ENCODE measurements around the gene CREB3L2.

DNA sequence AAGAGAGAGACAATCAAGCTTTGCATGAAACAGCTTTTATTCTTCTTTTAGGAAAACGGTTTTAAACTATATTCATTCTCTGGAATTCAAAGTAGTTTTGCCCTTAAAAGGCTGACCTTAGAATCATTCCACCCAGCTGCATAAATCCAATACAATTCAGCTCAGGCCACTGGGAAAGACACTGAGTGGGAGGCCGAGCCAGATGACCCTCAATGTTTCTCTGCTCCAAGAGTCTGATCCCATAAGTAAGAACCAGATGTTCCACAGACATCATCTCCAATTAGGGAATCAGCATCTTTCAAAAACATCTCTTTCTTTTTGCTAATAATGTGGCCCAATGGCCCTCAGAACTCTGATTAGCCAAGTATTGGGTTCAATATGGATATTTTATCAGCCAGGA, 26.1 kb downstream of the CREB3L2 start:
- TF ChIP-seq, protein P1, sequence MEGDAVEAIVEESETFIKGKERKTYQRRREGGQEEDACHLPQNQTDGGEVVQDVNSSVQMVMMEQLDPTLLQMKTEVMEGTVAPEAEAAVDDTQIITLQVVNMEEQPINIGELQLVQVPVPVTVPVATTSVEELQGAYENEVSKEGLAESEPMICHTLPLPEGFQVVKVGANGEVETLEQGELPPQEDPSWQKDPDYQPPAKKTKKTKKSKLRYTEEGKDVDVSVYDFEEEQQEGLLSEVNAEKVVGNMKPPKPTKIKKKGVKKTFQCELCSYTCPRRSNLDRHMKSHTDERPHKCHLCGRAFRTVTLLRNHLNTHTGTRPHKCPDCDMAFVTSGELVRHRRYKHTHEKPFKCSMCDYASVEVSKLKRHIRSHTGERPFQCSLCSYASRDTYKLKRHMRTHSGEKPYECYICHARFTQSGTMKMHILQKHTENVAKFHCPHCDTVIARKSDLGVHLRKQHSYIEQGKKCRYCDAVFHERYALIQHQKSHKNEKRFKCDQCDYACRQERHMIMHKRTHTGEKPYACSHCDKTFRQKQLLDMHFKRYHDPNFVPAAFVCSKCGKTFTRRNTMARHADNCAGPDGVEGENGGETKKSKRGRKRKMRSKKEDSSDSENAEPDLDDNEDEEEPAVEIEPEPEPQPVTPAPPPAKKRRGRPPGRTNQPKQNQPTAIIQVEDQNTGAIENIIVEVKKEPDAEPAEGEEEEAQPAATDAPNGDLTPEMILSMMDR (conservative IDR thresholded peaks at IDR 0.05; ENCODE audit: low read depth, low read length), result no peak
- TF ChIP-seq POLR2A (IDR thresholded peaks at IDR 0.05; ENCODE audit: low read depth, low read length), result no peak
- no peak for TF ChIP-seq CEBPB (IDR thresholded peaks at IDR 0.05; ENCODE audit: low read depth, low read length)
- TF ChIP-seq RCOR1 (IDR thresholded peaks at IDR 0.05; ENCODE audit: insufficient replicate concordance, low read length), result no peak
- TF ChIP-seq RFX5 (IDR thresholded peaks at IDR 0.05; ENCODE audit: low read depth, low read length), result no peak
- TF ChIP-seq, protein P2, sequence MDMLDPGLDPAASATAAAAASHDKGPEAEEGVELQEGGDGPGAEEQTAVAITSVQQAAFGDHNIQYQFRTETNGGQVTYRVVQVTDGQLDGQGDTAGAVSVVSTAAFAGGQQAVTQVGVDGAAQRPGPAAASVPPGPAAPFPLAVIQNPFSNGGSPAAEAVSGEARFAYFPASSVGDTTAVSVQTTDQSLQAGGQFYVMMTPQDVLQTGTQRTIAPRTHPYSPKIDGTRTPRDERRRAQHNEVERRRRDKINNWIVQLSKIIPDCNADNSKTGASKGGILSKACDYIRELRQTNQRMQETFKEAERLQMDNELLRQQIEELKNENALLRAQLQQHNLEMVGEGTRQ (IDR thresholded peaks at IDR 0.05; ENCODE audit: low read depth, low read length), result no peak
- TF ChIP-seq RAD21 (IDR thresholded peaks at IDR 0.05; ENCODE audit: low read length), result no peak
- TF ChIP-seq CHD1 (IDR thresholded peaks at IDR 0.05; ENCODE audit: low read depth, low read length), result no peak
- TF ChIP-seq, protein P3, sequence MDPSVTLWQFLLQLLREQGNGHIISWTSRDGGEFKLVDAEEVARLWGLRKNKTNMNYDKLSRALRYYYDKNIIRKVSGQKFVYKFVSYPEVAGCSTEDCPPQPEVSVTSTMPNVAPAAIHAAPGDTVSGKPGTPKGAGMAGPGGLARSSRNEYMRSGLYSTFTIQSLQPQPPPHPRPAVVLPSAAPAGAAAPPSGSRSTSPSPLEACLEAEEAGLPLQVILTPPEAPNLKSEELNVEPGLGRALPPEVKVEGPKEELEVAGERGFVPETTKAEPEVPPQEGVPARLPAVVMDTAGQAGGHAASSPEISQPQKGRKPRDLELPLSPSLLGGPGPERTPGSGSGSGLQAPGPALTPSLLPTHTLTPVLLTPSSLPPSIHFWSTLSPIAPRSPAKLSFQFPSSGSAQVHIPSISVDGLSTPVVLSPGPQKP (IDR thresholded peaks at IDR 0.05; ENCODE audit: borderline replicate concordance, low read depth, low read length), result no peak
- TF ChIP-seq NFE2L2 (IDR thresholded peaks at IDR 0.05; ENCODE audit: low read depth, low read length), result no peak
- TF ChIP-seq SMC3 (IDR thresholded peaks at IDR 0.05; ENCODE audit: low read depth, low read length), result no peak
